Cerebellar cortex (tissue), 1 donor: ENCODE data around the gene RYR3.

ENCODE experiments used
- DNase-seq: peaks from one replicate; pipeline ENCODE4 v3.0.0-alpha.2; 2015; ENCODE audit warnings: low spot score

RYR3 gene

GRCh38 chr15:33649217-33649933 is 338.6 kb downstream of the RYR3 start:
- DNase-seq: no peak

GRCh38 chr15:33654860-33655259 is 344.1 kb downstream of the RYR3 start:
- DNase-seq: no peak

- DNase-seq: no peak
Measured at GRCh38 chr15:33655488-33655887, 344.7 kb downstream of the RYR3 start.

GRCh38 chr15:33656168-33656567 is 345.4 kb downstream of the RYR3 start:
- DNase-seq: no peak

- no peak for DNase-seq
Measured at GRCh38 chr15:33660151-33660550, 349.4 kb downstream of the RYR3 start.

GRCh38 chr15:33662014-33662413 is 351.2 kb downstream of the RYR3 start:
- DNase-seq: no peak

- no peak for DNase-seq
Measured at GRCh38 chr15:33664947-33665346, 354.2 kb downstream of the RYR3 start.

- DNase-seq: no peak
Measured at GRCh38 chr15:33670567-33670966, 359.8 kb downstream of the RYR3 start.

- no peak for DNase-seq
Measured at GRCh38 chr15:33671456-33671855, 360.7 kb downstream of the RYR3 start.

GRCh38 chr15:33675246-33675645 is 364.5 kb downstream of the RYR3 start:
- DNase-seq: peak; percentile 6

- no peak for DNase-seq
Measured at GRCh38 chr15:33677238-33677830, 366.6 kb downstream of the RYR3 start.

- no peak for DNase-seq
Measured at GRCh38 chr15:33678176-33678575, 367.4 kb downstream of the RYR3 start.

GRCh38 chr15:33678602-33679001 is 367.8 kb downstream of the RYR3 start:
- no peak for DNase-seq

- DNase-seq: no peak
Measured at GRCh38 chr15:33679061-33679460, 368.3 kb downstream of the RYR3 start.

GRCh38 chr15:33680336-33680735 is 369.6 kb downstream of the RYR3 start:
- no peak for DNase-seq

GRCh38 chr15:33693166-33693800 is 382.5 kb downstream of the RYR3 start:
- DNase-seq: no peak

- no peak for DNase-seq
Measured at GRCh38 chr15:33698126-33698525, 387.4 kb downstream of the RYR3 start.

- no peak for DNase-seq
Measured at GRCh38 chr15:33699145-33699544, 388.4 kb downstream of the RYR3 start.

- peak; percentile 17 for DNase-seq
Measured at GRCh38 chr15:33699691-33700447, 389.1 kb downstream of the RYR3 start.

GRCh38 chr15:33700695-33701303 is 390.0 kb downstream of the RYR3 start:
- DNase-seq: peak; percentile 66

- DNase-seq: no peak
Measured at GRCh38 chr15:33701304-33701696, 390.5 kb downstream of the RYR3 start.

GRCh38 chr15:33706173-33706572 is 395.4 kb downstream of the RYR3 start:
- DNase-seq: no peak
